Left cardiac atrium (tissue), 4 donors: ENCODE data around the gene MSL3B. TPM values are rescaled to one million over a fixed set of nuclear protein-coding genes. Genes with fewer than 3 reads are reported as not detected.

Experiments
- ATAC-seq, 2 donors: fragments of 200-7000 bp; cut with Tn5 transposase; one replicate each; pipeline ENCODE4 v1.9.1; 2020; ENCODE audit warnings: mild to moderate bottlenecking in 2 of 2, moderate library complexity in 2 of 2
- DNase-seq: peaks from one replicate; pipeline ENCODE4 v3.0.0-alpha.2; 2020
- intact Hi-C, 2 donors: fragments of 100-400 bp; cut with DNase I; formaldehyde crosslinking; loops; one replicate each; pipeline versions ENCODE4 v1.14.1 to v1.15.1; 2022 to 2023
- total RNA-seq, 2 donors: library from RNA; stranded (reverse); fragmentation: NEBNext Ultra II Directional; extraction: Animal tissue kit (Norgen Biotek cat#: 25700); gene quantifications; one replicate each; pipeline ENCODE4 v1.2.1, GENCODE V29; 2021
- donor health status: DM: no; HTN: yes; CAD: no.
- donor health status: DM: no; HTN: yes; CAD: no; lungs with severe emphysema.
- donor health status: DM: yes; HTN: yes; CAD: no.
- donor health status: Dilated cardiomyopathy.

Gene MSL3B

GRCh38 chr2:233821196-233821595 lies 47.0 kb downstream of the MSL3B start:
- DNase-seq (no peak), ATAC-seq (no peak)
- intact Hi-C loops: no loop called here

GRCh38 chr2:233820774-233821105 lies 47.4 kb downstream of the MSL3B start:
- ATAC-seq (no peak), DNase-seq (no peak)
- intact Hi-C loops: no loop called here

GRCh38 chr2:233819884-233820773 lies 48.1 kb downstream of the MSL3B start:
- ATAC-seq: no peak
- DNase-seq: no peak
- intact Hi-C loops: no loop called here

- intact Hi-C loops: no loop called here
- DNase-seq (no peak), ATAC-seq (no peak)
Observed at GRCh38 chr2:233818639-233819621, 49.3 kb downstream of the MSL3B start.

- DNase-seq (no peak), ATAC-seq (no peak)
- intact Hi-C loops: no loop called here
Observed at GRCh38 chr2:233817995-233818638, 50.1 kb downstream of the MSL3B start.

- DNase-seq (no peak), ATAC-seq (peak; percentile 31 to 51)
- intact Hi-C loops: no loop called here
Observed at GRCh38 chr2:233817361-233817911, 50.8 kb downstream of the MSL3B start.

- DNase-seq (no peak), ATAC-seq (no peak)
- intact Hi-C loops: no loop called here
Observed at GRCh38 chr2:233816771-233817170, 51.4 kb downstream of the MSL3B start.

- no peak for DNase-seq
- ATAC-seq: no peak
- intact Hi-C loops: no loop called here
Observed at GRCh38 chr2:233816334-233816733, 51.9 kb downstream of the MSL3B start.

- no peak for DNase-seq
- no peak for ATAC-seq
- intact Hi-C loops: no loop called here
Observed at GRCh38 chr2:233815861-233816260, 52.3 kb downstream of the MSL3B start.

Other genes with a start within 250 kb of the MSL3B start
- gene UGT1A10, start 231.9 kb downstream of the MSL3B start, total RNA-seq: not detected
- gene UGT1A9, start 196.5 kb downstream of the MSL3B start, total RNA-seq: under 1 TPM in 1 of 2 donors, not detected in 1; 0.12 TPM
- not detected for gene UGT1A7, start 186.5 kb downstream of the MSL3B start, total RNA-seq
- not detected for gene UGT1A6, start 175.5 kb downstream of the MSL3B start, total RNA-seq
- gene UGT1A5, start 155.5 kb downstream of the MSL3B start, total RNA-seq: not detected
- gene UGT1A4, start 149.7 kb downstream of the MSL3B start, total RNA-seq: not detected
- not detected for gene UGT1A3, start 139.3 kb downstream of the MSL3B start, total RNA-seq
- not detected for gene UGT1A1, start 108.1 kb downstream of the MSL3B start, total RNA-seq
- not detected for gene MROH2A, start 90.1 kb downstream of the MSL3B start, total RNA-seq
- gene HJURP, start 13.9 kb downstream of the MSL3B start, total RNA-seq: 1 to 10 TPM in 1 of 2 donors, not detected in 1; 1.1 TPM
- gene TRPM8, start 49.0 kb upstream of the MSL3B start, total RNA-seq: not detected
- gene SPP2, start 182.3 kb upstream of the MSL3B start, total RNA-seq: not detected